Uterus (tissue), 4 donors: ENCODE measurements around the gene CCDC157. TPM values are rescaled to one million over a fixed set of nuclear protein-coding genes. Genes with fewer than 3 reads are reported as not detected.

Experiments used
- DNase-seq, 2 donors: peaks; one replicate each; pipeline ENCODE4 v3.0.0-alpha.2; 2019 to 2020
- H3K27ac ChIP-seq, 2 donors: fragments of 200-600 bp; sonication (generic); 1 replicate in 1 of 2; 2 replicates in 1 of 2; pipeline ENCODE4 v1.5.1; 2016 to 2018
- H3K27me3 ChIP-seq, 2 donors: fragments of 200-600 bp; sonication (generic); one replicate each; pipeline ENCODE4 v1.5.1; 2018 to 2019; ENCODE audit warnings: control low read depth in 1 of 2
- H3K36me3 ChIP-seq, 2 donors: fragments of 200-600 bp; sonication (generic); one replicate each; pipeline ENCODE4 v1.5.1; 2019; ENCODE audit warnings: control low read depth in 1 of 2
- H3K4me1 ChIP-seq, 2 donors: fragments of 200-600 bp; sonication (generic); one replicate each; pipeline ENCODE4 v1.5.1; 2018 to 2019; ENCODE audit warnings: control low read depth in 1 of 2
- H3K4me3 ChIP-seq, 2 donors: fragments of 200-600 bp; sonication (generic); 1 replicate in 1 of 2; 2 replicates in 1 of 2; pipeline ENCODE4 v1.5.1; 2018 to 2019; ENCODE audit warnings: mild to moderate bottlenecking in 1 of 2
- H3K9me3 ChIP-seq, 2 donors: fragments of 200-600 bp; sonication (generic); one replicate each; pipeline ENCODE4 v1.5.1; 2019; ENCODE audit warnings: control low read depth in 1 of 2
- POLR2A ChIP-seq, 2 donors: fragments of 450-650 bp; IDR thresholded peaks; one replicate each; pipeline ENCODE4 v1.6.1; 2016; ENCODE audit warnings: antibody characterized with exemption in 2 of 2, mild to moderate bottlenecking in 1 of 2, moderate library complexity in 1 of 2
- intact Hi-C: fragments of 100-400 bp; cut with DNase I; formaldehyde crosslinking; loops from one replicate; pipeline ENCODE4 v1.15.1; 2023; ENCODE audit warnings: low total_unique reads
- total RNA-seq, 4 donors: library from RNA; depleted of rRNA in 3 of 4; stranded (reverse); fragments of >200 nt in 3 of 4; gene quantifications; one replicate each; pipeline versions ENCODE4 v1.1.0 to v1.2.4, GENCODE V29; 2014 to 2023
- TF ChIP-seq, protein P1 (sequence below), 4 experiments: fragments of 200-600 bp in 2 of 4; fragments of 450-650 bp in 2 of 4; sonication (generic) in 2 of 4; IDR thresholded peaks; one replicate each; pipeline ENCODE4 v1.5.1; 2016 to 2019; ENCODE audit warnings: antibody characterized with exemption in 4 of 4, mild to moderate bottlenecking in 2 of 4, moderate library complexity in 1 of 4
- donor health status: DM: yes; HTN: yes; CAD: no.

CCDC157 gene
- total RNA-seq, 4 donors from 2014 or later = 2.9 to 6.8 (median 4.6) TPM; not detected in 1

DNA sequence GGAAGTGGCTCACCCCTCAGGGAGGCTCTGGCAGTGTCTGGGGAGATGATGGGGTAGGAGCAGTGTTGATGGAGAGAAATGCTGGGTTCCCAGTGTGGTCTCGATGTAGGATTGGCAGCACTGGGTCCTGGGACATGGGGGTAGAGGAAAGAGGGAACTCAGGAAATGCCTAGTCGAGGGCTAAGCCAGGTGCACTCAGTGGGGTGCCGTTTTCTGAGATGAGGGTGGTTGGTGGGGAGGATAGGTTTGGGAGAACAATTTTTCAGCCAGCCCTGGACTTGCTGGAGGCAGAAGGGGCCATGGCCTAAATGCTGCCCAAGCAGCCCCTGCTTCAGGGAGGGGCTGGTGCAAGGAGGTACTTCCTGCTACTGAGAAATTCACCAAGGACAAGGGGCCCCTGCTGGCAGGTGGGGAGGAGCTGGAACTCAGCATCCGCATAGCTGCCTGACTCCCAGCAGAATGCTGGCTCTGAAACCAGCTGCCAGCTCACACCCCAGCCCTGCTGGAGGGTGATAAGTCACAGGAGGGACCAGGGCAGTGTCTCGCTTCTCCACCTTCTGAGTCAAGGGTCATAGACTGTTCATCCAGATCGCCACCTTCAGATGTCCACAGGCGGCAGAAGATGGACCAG lies 6.0 kb downstream of the CCDC157 start:
- H3K27me3 ChIP-seq = no peaks in the 10 kb centered on the region
- no peaks in the 10 kb centered on the region for H3K9me3 ChIP-seq
- intact Hi-C loops = no loop called here
- TF ChIP-seq, protein P1, sequence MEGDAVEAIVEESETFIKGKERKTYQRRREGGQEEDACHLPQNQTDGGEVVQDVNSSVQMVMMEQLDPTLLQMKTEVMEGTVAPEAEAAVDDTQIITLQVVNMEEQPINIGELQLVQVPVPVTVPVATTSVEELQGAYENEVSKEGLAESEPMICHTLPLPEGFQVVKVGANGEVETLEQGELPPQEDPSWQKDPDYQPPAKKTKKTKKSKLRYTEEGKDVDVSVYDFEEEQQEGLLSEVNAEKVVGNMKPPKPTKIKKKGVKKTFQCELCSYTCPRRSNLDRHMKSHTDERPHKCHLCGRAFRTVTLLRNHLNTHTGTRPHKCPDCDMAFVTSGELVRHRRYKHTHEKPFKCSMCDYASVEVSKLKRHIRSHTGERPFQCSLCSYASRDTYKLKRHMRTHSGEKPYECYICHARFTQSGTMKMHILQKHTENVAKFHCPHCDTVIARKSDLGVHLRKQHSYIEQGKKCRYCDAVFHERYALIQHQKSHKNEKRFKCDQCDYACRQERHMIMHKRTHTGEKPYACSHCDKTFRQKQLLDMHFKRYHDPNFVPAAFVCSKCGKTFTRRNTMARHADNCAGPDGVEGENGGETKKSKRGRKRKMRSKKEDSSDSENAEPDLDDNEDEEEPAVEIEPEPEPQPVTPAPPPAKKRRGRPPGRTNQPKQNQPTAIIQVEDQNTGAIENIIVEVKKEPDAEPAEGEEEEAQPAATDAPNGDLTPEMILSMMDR (IDR thresholded peaks at IDR 0.05) = no peak
- TF ChIP-seq POLR2A (IDR thresholded peaks at IDR 0.05) = no peak
- H3K4me1 ChIP-seq = no peaks in the 10 kb centered on the region
- no peak for DNase-seq
- no peaks in the 10 kb centered on the region for H3K36me3 ChIP-seq
- H3K4me3 ChIP-seq = no peak overlapping the region
- no peak overlapping the region for H3K27ac ChIP-seq

DNA sequence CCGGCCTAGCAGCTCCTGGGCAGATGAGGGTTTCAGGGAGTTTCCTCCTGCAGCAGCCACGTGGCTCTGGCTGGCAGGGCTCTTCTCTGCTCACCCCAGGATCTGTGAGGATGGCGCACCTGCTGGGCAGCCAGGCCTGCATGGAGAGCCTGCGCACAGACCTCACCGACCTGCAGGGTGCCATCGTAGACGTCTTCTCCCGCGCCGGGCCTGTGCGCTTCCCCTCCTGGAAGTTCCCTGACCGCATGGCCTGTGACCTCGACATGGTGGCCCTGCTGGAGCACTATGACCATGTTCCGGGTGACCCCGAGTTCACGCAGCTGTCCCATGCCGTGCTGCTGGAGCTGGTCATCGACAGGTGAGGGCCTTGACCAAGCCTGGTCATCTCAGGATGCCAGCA lies 9.1 kb downstream of the CCDC157 start:
- intact Hi-C loops = no loop called here
- Histone ChIP-seq H3K27me3 (no peaks in the 10 kb centered on the region), H3K4me1 (no peaks in the 10 kb centered on the region), H3K4me3 (no peak overlapping the region), H3K9me3 (no peaks in the 10 kb centered on the region), H3K27ac (no peak overlapping the region), H3K36me3 (no peaks in the 10 kb centered on the region)
- no peak for DNase-seq
- no peak for TF ChIP-seq POLR2A (IDR thresholded peaks at IDR 0.05)
- TF ChIP-seq, protein P1 (IDR thresholded peaks at IDR 0.05) = no peak

DNA sequence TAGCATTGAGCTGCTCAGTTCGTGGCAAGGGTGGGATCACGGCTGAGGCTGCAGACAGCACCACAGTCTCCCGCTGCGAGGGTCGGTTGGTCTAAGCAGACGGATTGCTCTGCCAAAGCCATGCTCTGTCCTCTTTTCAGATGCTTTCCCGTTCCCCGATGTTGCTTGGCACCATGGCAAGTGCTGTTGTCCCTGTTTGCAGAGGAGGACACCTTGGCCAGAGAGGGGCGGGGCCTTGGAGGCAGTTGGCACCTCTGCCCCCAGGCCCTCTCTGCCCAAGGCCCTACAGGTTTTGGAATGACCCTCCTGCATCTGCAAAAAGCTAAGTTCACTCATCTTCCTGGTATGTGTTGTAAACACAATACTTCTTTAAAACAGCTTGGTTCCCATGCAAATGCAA lies 11.6 kb downstream of the CCDC157 start:
- intact Hi-C loops = no loop called here
- no peaks in the 10 kb centered on the region for H3K4me1 ChIP-seq
- TF ChIP-seq POLR2A (IDR thresholded peaks at IDR 0.05) = no peak
- TF ChIP-seq, protein P1 (IDR thresholded peaks at IDR 0.05) = no peak
- H3K27ac ChIP-seq = no peak overlapping the region
- no peak overlapping the region for H3K4me3 ChIP-seq
- no peak for DNase-seq
- no peaks in the 10 kb centered on the region for H3K36me3 ChIP-seq
- H3K27me3 ChIP-seq = no peaks in the 10 kb centered on the region
- no peaks in the 10 kb centered on the region for H3K9me3 ChIP-seq

DNA sequence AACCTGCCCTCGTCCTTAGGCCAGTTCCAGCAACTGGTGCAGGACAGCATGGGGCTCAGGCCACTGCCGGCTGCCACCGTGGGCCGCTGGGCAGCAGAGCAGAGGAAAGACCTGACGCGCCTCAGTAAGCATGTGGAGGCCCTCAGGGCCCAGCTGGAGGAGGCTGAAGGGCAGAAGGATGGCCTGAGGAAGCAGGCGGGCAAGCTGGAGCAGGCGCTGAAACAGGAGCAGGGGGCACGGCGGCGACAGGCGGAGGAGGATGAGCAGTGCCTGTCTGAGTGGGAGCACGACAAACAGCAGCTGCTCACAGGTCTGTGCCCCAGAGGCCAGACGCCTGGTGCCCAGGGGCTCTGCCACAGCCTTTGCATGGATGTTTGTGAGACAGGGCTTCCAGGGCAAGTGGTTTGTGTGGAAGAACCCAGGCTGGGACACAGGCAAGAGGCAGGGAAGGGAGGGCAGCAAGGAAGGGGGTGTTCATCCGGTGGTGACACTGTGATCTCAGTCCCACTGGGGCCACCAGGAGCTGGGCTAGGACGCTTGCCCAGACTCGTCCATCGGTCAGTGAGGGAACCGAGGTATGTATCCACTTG lies 13.9 kb downstream of the CCDC157 start:
- DNase-seq = no peak
- intact Hi-C loops = no loop called here
- no peak overlapping the region for H3K4me3 ChIP-seq
- H3K27ac ChIP-seq = no peak overlapping the region
- H3K4me1 ChIP-seq = no peaks in the 10 kb centered on the region
- H3K36me3 ChIP-seq = no peaks in the 10 kb centered on the region
- H3K27me3 ChIP-seq = no peaks in the 10 kb centered on the region
- H3K9me3 ChIP-seq = no peaks in the 10 kb centered on the region
- no peak for TF ChIP-seq POLR2A (IDR thresholded peaks at IDR 0.05)
- TF ChIP-seq, protein P1 (IDR thresholded peaks at IDR 0.05) = no peak

DNA sequence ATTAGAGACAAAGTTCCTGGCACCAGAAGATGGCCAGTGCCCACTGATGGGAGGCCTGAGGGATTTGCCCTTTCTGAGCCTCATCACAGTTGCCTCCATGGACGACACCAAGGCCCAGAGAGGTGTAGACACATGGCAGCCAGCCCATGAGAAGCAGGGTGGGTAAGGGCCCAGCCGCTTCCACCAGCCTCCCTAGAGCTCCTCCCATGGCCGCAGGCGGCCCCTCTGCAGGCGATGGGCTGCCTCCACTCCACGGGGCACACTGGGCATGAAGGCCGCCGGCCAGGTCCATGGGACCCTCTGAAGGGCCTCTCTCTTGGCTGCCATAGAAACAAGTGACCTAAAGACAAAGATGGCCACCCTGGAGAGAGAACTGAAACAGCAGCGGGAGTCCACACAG lies 14.5 kb downstream of the CCDC157 start:
- no peak overlapping the region for H3K4me3 ChIP-seq
- H3K27ac ChIP-seq = no peak overlapping the region
- no peaks in the 10 kb centered on the region for H3K27me3 ChIP-seq
- H3K4me1 ChIP-seq = no peaks in the 10 kb centered on the region
- no peak for TF ChIP-seq POLR2A (IDR thresholded peaks at IDR 0.05)
- TF ChIP-seq, protein P1 (IDR thresholded peaks at IDR 0.05) = no peak
- intact Hi-C loops = no loop called here
- DNase-seq = no peak
- H3K9me3 ChIP-seq = no peaks in the 10 kb centered on the region
- no peaks in the 10 kb centered on the region for H3K36me3 ChIP-seq
